Spleen (tissue), 7 donors: ENCODE results near the gene HIVEP1.

Experiments used
- POLR2A ChIP-seq, 3 donors: fragments of 450-650 bp; IDR thresholded peaks; one replicate each; pipeline ENCODE4 v1.5.1; 2017; ENCODE audit warnings: antibody characterized with exemption in 3 of 3, mild to moderate bottlenecking in 1 of 3
- POLR2AphosphoS5 ChIP-seq, 3 donors: sonication (generic); formaldehyde crosslinking; IDR thresholded peaks; one replicate each; pipeline ENCODE4 v1.5.1; 2017; ENCODE audit warnings: antibody characterized with exemption in 3 of 3
- TF ChIP-seq, protein P1 (sequence below), 11 experiments: fragments of 200-600 bp in 7 of 11; fragments of 450-650 bp in 4 of 11; sonication (generic) in 4 of 11; IDR thresholded peaks in 8 of 11; conservative IDR thresholded peaks in 3 of 11; 1 replicate in 7 of 11; 2 replicates in 4 of 11; pipeline versions ENCODE4 v1.4.0 to v1.8.0; 2016 to 2021; ENCODE audit warnings: antibody characterized with exemption in 11 of 11, inconsistent platforms in 4 of 11, mild to moderate bottlenecking in 1 of 11
- donor health status: DM: no; HTN: no; CAD: no; lungs with moderate emphysema.
- donor health status: DM: no; HTN: no; CAD: no.
- donor health status: DM: no; HTN: no; CAD: no.

DNA sequence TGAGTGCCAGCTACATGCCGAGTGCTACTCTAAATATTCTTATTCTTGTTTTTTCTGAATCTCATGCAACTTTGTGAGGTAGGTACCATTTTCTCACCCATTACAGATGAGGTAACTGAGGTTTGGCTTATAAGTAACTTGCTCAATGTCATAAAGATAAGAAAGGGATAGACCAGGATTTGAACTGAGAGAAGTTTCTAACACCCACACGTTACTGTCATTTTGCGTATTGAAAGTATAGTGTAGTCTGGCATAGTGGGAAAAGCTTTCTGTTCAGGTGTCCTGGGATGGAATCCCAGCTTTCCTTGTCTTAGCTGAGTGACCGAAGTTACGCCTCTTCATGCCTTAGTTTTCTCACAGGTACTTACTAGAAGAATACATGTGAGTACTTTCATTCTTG is 50.5 kb downstream of the HIVEP1 start:
- TF ChIP-seq, protein P1, sequence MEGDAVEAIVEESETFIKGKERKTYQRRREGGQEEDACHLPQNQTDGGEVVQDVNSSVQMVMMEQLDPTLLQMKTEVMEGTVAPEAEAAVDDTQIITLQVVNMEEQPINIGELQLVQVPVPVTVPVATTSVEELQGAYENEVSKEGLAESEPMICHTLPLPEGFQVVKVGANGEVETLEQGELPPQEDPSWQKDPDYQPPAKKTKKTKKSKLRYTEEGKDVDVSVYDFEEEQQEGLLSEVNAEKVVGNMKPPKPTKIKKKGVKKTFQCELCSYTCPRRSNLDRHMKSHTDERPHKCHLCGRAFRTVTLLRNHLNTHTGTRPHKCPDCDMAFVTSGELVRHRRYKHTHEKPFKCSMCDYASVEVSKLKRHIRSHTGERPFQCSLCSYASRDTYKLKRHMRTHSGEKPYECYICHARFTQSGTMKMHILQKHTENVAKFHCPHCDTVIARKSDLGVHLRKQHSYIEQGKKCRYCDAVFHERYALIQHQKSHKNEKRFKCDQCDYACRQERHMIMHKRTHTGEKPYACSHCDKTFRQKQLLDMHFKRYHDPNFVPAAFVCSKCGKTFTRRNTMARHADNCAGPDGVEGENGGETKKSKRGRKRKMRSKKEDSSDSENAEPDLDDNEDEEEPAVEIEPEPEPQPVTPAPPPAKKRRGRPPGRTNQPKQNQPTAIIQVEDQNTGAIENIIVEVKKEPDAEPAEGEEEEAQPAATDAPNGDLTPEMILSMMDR (IDR thresholded peaks at IDR 0.05 in 8 of 11, conservative IDR thresholded peaks at IDR 0.05 in 3 of 11) = no peak
- TF ChIP-seq POLR2AphosphoS5 (IDR thresholded peaks at IDR 0.05) (no peak), POLR2A (IDR thresholded peaks at IDR 0.05) (no peak)
